ENCODE data around the gene LSM4.

LSM4 gene

GRCh38 chr19:18274781-18275356 is 48.0 kb downstream of the LSM4 start (continued):
- TF ChIP-seq, protein P1, sequence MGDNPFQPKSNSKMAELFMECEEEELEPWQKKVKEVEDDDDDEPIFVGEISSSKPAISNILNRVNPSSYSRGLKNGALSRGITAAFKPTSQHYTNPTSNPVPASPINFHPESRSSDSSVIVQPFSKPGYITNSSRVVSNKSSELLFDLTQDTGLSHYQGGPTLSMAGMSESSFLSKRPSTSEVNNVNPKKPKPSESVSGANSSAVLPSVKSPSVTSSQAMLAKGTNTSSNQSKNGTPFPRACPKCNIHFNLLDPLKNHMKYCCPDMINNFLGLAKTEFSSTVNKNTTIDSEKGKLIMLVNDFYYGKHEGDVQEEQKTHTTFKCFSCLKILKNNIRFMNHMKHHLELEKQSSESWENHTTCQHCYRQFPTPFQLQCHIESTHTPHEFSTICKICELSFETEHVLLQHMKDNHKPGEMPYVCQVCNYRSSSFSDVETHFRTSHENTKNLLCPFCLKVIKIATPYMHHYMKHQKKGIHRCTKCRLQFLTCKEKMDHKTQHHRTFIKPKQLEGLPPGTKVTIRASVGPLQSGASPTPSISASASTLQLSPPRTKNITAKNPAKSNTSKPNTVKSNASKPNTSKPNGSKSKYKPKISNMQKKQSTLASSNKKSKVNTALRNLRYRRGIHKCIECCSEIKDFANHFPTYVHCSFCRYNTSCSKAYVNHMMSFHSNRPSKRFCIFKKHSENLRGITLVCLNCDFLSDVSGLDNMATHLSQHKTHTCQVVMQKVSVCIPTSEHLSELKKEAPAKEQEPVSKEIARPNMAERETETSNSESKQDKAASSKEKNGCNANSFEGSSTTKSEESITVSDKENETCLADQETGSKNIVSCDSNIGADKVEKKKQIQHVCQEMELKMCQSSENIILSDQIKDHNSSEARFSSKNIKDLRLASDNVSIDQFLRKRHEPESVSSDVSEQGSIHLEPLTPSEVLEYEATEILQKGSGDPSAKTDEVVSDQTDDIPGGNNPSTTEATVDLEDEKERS (tag by site-specific recombination; IDR thresholded peaks at IDR 0.05) = no peak
- no peak for TF ChIP-seq KLF16 (tag by site-specific recombination; IDR thresholded peaks at IDR 0.05)
- TF ChIP-seq, protein P2, sequence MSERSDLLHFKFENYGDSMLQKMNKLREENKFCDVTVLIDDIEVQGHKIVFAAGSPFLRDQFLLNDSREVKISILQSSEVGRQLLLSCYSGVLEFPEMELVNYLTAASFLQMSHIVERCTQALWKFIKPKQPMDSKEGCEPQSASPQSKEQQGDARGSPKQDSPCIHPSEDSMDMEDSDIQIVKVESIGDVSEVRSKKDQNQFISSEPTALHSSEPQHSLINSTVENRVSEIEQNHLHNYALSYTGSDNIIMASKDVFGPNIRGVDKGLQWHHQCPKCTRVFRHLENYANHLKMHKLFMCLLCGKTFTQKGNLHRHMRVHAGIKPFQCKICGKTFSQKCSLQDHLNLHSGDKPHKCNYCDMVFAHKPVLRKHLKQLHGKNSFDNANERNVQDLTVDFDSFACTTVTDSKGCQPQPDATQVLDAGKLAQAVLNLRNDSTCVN (tag by site-specific recombination; optimal IDR thresholded peaks at IDR 0.05) = no peak
- TF ChIP-seq ZNF280C (tag by site-specific recombination; IDR thresholded peaks at IDR 0.05) = no peak
- no peak for TF ChIP-seq ZNF658 (tag by site-specific recombination; IDR thresholded peaks at IDR 0.05)
- 0 out of 2 replicates have a peak, but pooled peaks have one; percentile 55 for TF ChIP-seq ZNF501 (tag by site-specific recombination; IDR thresholded peaks at IDR 0.05)
- no peak for TF ChIP-seq ZBTB48 (tag by site-specific recombination; IDR thresholded peaks at IDR 0.05)
- TF ChIP-seq ZNF785 (tag by site-specific recombination; IDR thresholded peaks at IDR 0.05) = no peak
- TF ChIP-seq SALL2 (tag by site-specific recombination; IDR thresholded peaks at IDR 0.05; ENCODE audit: borderline replicate concordance) = no peak
- TF ChIP-seq ZBTB7A (tag by site-specific recombination; IDR thresholded peaks at IDR 0.05; ENCODE audit: low read depth) = no peak
- no peak for TF ChIP-seq ZNF664 (tag by site-specific recombination; IDR thresholded peaks at IDR 0.05)
- TF ChIP-seq, protein P3, sequence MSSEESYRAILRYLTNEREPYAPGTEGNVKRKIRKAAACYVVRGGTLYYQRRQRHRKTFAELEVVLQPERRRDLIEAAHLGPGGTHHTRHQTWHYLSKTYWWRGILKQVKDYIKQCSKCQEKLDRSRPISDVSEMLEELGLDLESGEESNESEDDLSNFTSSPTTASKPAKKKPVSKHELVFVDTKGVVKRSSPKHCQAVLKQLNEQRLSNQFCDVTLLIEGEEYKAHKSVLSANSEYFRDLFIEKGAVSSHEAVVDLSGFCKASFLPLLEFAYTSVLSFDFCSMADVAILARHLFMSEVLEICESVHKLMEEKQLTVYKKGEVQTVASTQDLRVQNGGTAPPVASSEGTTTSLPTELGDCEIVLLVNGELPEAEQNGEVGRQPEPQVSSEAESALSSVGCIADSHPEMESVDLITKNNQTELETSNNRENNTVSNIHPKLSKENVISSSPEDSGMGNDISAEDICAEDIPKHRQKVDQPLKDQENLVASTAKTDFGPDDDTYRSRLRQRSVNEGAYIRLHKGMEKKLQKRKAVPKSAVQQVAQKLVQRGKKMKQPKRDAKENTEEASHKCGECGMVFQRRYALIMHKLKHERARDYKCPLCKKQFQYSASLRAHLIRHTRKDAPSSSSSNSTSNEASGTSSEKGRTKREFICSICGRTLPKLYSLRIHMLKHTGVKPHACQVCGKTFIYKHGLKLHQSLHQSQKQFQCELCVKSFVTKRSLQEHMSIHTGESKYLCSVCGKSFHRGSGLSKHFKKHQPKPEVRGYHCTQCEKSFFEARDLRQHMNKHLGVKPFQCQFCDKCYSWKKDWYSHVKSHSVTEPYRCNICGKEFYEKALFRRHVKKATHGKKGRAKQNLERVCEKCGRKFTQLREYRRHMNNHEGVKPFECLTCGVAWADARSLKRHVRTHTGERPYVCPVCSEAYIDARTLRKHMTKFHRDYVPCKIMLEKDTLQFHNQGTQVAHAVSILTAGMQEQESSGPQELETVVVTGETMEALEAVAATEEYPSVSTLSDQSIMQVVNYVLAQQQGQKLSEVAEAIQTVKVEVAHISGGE (tag by site-specific recombination; conservative IDR thresholded peaks at IDR 0.05; ENCODE audit: low read depth) = no peak
- no peak for TF ChIP-seq ZBTB21 (tag by site-specific recombination; IDR thresholded peaks at IDR 0.05)
- TF ChIP-seq, protein P4, sequence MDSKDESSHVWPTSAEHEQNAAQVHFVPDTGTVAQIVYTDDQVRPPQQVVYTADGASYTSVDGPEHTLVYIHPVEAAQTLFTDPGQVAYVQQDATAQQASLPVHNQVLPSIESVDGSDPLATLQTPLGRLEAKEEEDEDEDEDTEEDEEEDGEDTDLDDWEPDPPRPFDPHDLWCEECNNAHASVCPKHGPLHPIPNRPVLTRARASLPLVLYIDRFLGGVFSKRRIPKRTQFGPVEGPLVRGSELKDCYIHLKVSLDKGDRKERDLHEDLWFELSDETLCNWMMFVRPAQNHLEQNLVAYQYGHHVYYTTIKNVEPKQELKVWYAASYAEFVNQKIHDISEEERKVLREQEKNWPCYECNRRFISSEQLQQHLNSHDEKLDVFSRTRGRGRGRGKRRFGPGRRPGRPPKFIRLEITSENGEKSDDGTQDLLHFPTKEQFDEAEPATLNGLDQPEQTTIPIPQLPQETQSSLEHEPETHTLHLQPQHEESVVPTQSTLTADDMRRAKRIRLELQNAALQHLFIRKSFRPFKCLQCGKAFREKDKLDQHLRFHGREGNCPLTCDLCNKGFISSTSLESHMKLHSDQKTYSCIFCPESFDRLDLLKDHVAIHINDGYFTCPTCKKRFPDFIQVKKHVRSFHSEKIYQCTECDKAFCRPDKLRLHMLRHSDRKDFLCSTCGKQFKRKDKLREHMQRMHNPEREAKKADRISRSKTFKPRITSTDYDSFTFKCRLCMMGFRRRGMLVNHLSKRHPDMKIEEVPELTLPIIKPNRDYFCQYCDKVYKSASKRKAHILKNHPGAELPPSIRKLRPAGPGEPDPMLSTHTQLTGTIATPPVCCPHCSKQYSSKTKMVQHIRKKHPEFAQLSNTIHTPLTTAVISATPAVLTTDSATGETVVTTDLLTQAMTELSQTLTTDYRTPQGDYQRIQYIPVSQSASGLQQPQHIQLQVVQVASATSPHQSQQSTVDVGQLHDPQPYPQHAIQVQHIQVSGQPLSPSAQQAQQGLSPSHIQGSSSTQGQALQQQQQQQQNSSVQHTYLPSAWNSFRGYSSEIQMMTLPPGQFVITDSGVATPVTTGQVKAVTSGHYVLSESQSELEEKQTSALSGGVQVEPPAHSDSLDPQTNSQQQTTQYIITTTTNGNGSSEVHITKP (tag by site-specific recombination; IDR thresholded peaks at IDR 0.05) = peak; percentile 67
- TF ChIP-seq ZNF19 (tag by site-specific recombination; IDR thresholded peaks at IDR 0.05; ENCODE audit: low read depth) = no peak
- TF ChIP-seq, protein P5, sequence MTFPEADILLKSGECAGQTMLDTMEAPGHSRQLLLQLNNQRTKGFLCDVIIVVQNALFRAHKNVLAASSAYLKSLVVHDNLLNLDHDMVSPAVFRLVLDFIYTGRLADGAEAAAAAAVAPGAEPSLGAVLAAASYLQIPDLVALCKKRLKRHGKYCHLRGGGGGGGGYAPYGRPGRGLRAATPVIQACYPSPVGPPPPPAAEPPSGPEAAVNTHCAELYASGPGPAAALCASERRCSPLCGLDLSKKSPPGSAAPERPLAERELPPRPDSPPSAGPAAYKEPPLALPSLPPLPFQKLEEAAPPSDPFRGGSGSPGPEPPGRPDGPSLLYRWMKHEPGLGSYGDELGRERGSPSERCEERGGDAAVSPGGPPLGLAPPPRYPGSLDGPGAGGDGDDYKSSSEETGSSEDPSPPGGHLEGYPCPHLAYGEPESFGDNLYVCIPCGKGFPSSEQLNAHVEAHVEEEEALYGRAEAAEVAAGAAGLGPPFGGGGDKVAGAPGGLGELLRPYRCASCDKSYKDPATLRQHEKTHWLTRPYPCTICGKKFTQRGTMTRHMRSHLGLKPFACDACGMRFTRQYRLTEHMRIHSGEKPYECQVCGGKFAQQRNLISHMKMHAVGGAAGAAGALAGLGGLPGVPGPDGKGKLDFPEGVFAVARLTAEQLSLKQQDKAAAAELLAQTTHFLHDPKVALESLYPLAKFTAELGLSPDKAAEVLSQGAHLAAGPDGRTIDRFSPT (tag by site-specific recombination; IDR thresholded peaks at IDR 0.05) = peak; percentile 38; the same call in 1 of the 2 replicates
- TF ChIP-seq, protein P6, sequence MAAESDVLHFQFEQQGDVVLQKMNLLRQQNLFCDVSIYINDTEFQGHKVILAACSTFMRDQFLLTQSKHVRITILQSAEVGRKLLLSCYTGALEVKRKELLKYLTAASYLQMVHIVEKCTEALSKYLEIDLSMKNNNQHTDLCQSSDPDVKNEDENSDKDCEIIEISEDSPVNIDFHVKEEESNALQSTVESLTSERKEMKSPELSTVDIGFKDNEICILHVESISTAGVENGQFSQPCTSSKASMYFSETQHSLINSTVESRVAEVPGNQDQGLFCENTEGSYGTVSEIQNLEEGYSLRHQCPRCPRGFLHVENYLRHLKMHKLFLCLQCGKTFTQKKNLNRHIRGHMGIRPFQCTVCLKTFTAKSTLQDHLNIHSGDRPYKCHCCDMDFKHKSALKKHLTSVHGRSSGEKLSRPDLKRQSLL (tag by site-specific recombination; IDR thresholded peaks at IDR 0.05) = no peak
- TF ChIP-seq, protein P7, sequence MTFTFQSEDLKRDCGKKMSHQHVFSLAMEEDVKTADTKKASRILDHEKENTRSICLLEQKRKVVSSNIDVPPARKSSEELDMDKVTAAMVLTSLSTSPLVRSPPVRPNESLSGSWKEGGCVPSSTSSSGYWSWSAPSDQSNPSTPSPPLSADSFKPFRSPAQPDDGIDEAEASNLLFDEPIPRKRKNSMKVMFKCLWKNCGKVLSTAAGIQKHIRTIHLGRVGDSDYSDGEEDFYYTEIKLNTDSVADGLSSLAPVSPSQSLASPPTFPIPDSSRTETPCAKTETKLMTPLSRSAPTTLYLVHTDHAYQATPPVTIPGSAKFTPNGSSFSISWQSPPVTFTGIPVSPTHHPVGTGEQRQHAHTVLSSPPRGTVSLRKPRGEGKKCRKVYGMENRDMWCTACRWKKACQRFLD (tag by site-specific recombination; IDR thresholded peaks at IDR 0.05) = no peak
- TF ChIP-seq KLF8 (tag by site-specific recombination; IDR thresholded peaks at IDR 0.05) = no peak; the same call in 1 of the 2 replicates
- TF ChIP-seq ZBTB8A (tag by site-specific recombination; IDR thresholded peaks at IDR 0.05) = peak; percentile 21; the same call in 1 of the 2 replicates
